ENCODE results near the gene PPP6R2.

Gene PPP6R2

GRCh38 chr22:50436015-50436830 is 93.1 kb downstream of the PPP6R2 start:
- no peak for DNase-seq

- DNase-seq, result no peak
Measured at GRCh38 chr22:50436841-50437341, 93.8 kb downstream of the PPP6R2 start.

- no peak for DNase-seq
Measured at GRCh38 chr22:50437511-50438304, 94.6 kb downstream of the PPP6R2 start.

- no peak for DNase-seq
Measured at GRCh38 chr22:50438305-50439275, 95.5 kb downstream of the PPP6R2 start.

GRCh38 chr22:50439314-50439870 is 96.3 kb downstream of the PPP6R2 start:
- DNase-seq, result no peak

- no peak for DNase-seq
Measured at GRCh38 chr22:50439871-50440331, 96.8 kb downstream of the PPP6R2 start.

GRCh38 chr22:50440544-50441249 is 97.6 kb downstream of the PPP6R2 start:
- DNase-seq, result no peak

GRCh38 chr22:50441428-50441993 is 98.4 kb downstream of the PPP6R2 start:
- no peak for DNase-seq

- DNase-seq, result no peak
Measured at GRCh38 chr22:50443197-50443596, 100.1 kb downstream of the PPP6R2 start.

GRCh38 chr22:50443801-50444625 is 100.9 kb downstream of the PPP6R2 start:
- DNase-seq, result no peak

- no peak for DNase-seq
Measured at GRCh38 chr22:50444663-50445062, 101.5 kb downstream of the PPP6R2 start.

GRCh38 chr22:50445071-50445879 is 102.1 kb downstream of the PPP6R2 start:
- no peak for DNase-seq

- DNase-seq, result no peak
Measured at GRCh38 chr22:50445880-50446707, 103.0 kb downstream of the PPP6R2 start.

- no peak for DNase-seq
Measured at GRCh38 chr22:50446708-50447575, 103.8 kb downstream of the PPP6R2 start.

- DNase-seq, result no peak
Measured at GRCh38 chr22:50447576-50448551, 104.7 kb downstream of the PPP6R2 start.

- DNase-seq, result no peak
Measured at GRCh38 chr22:50452649-50453048, 109.5 kb downstream of the PPP6R2 start.
